Subcutaneous adipose tissue (tissue), 4 donors: ENCODE data around the gene F2RL2. TPM values are rescaled to one million over a fixed set of nuclear protein-coding genes. Genes with fewer than 3 reads are reported as not detected.

ENCODE experiments used
- CTCF ChIP-seq: fragments of 450-650 bp; IDR thresholded peaks from one replicate; pipeline ENCODE4 v1.5.1; 2016; ENCODE audit warnings: low read depth, mild to moderate bottlenecking, control low read depth, antibody characterized with exemption, moderate library complexity
- total RNA-seq, 4 donors: library from RNA; depleted of rRNA; stranded (reverse); fragments of >200 nt; gene quantifications; one replicate each; pipeline ENCODE4 v1.1.0, GENCODE V29; 2016

F2RL2 gene
- total RNA-seq, 4 donors from 2014 or later, result 0.34 TPM; not detected in 3

- TF ChIP-seq CTCF, result no peak
These were observed 36.7 kb downstream of the F2RL2 start for GRCh38 chr5:76586531-76586930.

GRCh38 chr5:76585783-76586217 is 37.4 kb downstream of the F2RL2 start:
- no peak for TF ChIP-seq CTCF

GRCh38 chr5:76583163-76584047 is 39.8 kb downstream of the F2RL2 start:
- TF ChIP-seq CTCF, result no peak

- TF ChIP-seq CTCF, result no peak
These were observed 40.7 kb downstream of the F2RL2 start for GRCh38 chr5:76582230-76583162.

GRCh38 chr5:76580981-76581380 is 42.2 kb downstream of the F2RL2 start:
- no peak for TF ChIP-seq CTCF

GRCh38 chr5:76579166-76579937 is 43.9 kb downstream of the F2RL2 start:
- TF ChIP-seq CTCF, result no peak
